ENCODE measurements around the gene PPP1R18. TPM values are rescaled to one million over a fixed set of nuclear protein-coding genes. Genes with fewer than 3 reads are reported as not detected.

Gene PPP1R18
- total and polyA plus RNA-seq, 2 experiments from 2014 or later: 11.3 to 12.0 TPM

DNA sequence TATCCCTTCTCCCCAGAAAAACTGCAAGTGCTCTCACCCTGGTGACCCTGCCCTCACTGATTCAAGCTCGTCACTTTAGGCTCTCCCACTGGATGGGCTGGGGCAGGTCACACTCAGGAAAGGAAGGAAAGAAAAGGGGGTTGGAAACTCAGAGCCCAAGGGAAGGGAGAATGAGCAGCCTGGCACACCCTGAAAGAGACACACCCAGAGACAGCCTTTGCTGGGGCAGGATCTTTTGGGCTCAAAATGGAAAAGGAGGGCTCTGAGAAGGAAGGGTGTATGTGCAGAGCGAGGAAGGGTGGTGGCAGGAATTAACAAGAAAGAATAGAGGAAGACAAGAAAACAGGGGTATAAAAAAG, 2.5 kb downstream of the PPP1R18 start:
- Histone ChIP-seq H3K27me3 (no peaks in the 10 kb centered on the region), H3K4me3 (no peak overlapping the region), H2AFZ (no peak overlapping the region), H4K20me1 (ENCODE audit: insufficient read depth, poor library complexity, severe bottlenecking) (peaks cover 4% of the 10 kb centered on the region), H3K79me2 (peaks cover 68% of the 10 kb centered on the region), H3K9me3 (ENCODE audit: low read depth) (no peaks in the 10 kb centered on the region), H3K9me2 (replicated peaks; ENCODE audit: insufficient read depth) (no peaks in the 10 kb centered on the region), H3K36me3 (replicated peaks; ENCODE audit: insufficient read depth, low read depth) (no peaks in the 10 kb centered on the region), H3K4me2 (peak overlapping the region; percentile 93), H3K27ac (peak overlapping the region; percentile 89), H3K4me1 (ENCODE audit: insufficient read depth) (peaks cover 46% of the 10 kb centered on the region)
- 55% methylated on average over 2 of the region's 2 CpGs for WGBS (ENCODE audit: low lambda C conversion rate, missing lambda C conversion rate)
- no peak for DNase-seq (ENCODE audit: low spot score)
- no peak for TF ChIP-seq EZH2phosphoT487 (IDR thresholded peaks at IDR 0.05; ENCODE audit: low read depth, severe bottlenecking, unreplicated experiment)
- TF ChIP-seq EZH2 (IDR thresholded peaks at IDR 0.05; ENCODE audit: borderline replicate concordance): no peak
- TF ChIP-seq, protein P1, sequence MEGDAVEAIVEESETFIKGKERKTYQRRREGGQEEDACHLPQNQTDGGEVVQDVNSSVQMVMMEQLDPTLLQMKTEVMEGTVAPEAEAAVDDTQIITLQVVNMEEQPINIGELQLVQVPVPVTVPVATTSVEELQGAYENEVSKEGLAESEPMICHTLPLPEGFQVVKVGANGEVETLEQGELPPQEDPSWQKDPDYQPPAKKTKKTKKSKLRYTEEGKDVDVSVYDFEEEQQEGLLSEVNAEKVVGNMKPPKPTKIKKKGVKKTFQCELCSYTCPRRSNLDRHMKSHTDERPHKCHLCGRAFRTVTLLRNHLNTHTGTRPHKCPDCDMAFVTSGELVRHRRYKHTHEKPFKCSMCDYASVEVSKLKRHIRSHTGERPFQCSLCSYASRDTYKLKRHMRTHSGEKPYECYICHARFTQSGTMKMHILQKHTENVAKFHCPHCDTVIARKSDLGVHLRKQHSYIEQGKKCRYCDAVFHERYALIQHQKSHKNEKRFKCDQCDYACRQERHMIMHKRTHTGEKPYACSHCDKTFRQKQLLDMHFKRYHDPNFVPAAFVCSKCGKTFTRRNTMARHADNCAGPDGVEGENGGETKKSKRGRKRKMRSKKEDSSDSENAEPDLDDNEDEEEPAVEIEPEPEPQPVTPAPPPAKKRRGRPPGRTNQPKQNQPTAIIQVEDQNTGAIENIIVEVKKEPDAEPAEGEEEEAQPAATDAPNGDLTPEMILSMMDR (IDR thresholded peaks at IDR 0.05; ENCODE audit: poor library complexity): no peak

DNA sequence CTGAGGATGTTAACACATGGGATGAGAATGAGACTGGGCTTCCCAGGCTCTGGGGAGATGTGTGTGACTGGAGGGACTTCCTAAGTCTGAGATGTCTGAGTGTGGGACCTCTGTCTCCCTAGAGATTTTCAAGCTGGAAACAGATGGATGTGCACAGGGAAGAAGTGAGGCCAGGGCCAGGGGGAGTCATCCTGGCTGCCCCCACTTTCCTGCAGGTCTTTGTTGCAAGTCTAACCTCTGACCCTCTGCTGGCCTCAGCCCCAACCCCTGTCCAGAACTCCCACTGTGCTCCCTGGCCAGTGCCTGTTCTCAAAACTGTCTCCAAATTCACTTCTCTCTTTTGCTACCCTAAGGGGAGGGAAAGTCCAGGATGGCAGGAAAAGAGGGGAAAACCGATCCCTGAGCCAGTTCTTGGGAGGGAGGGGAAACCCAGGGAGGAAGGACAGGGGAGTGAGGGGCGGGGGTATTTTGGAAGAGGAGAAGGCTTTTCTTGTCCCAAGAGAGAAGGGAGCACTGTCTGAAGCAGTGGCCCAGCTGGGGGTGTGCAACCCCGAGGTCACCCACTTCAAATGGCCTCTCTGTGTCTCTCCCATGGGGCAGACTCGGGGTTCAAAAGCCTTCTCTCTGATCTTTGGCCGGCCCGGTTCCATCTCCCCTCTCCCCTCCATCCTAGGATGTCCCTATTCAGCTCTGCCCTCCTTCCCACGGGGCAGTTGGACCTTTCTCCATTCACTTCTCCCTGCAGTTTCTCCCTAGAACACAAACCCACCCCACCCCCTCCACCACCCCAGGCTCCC, 3.1 kb downstream of the PPP1R18 start:
- peaks cover 66% of the 10 kb centered on the region for H3K79me2 ChIP-seq
- H3K4me2 ChIP-seq: peak overlapping the region; percentile 93
- H3K9me3 ChIP-seq (ENCODE audit: low read depth): no peaks in the 10 kb centered on the region
- WGBS (ENCODE audit: low lambda C conversion rate, missing lambda C conversion rate): 70% methylated on average over 5 of the region's 7 CpGs
- peaks cover 4% of the 10 kb centered on the region for H4K20me1 ChIP-seq (ENCODE audit: insufficient read depth, poor library complexity, severe bottlenecking)
- H3K36me3 ChIP-seq (replicated peaks; ENCODE audit: insufficient read depth, low read depth): no peaks in the 10 kb centered on the region
- peaks cover 46% of the 10 kb centered on the region for H3K4me1 ChIP-seq (ENCODE audit: insufficient read depth)
- H3K27ac ChIP-seq: peak overlapping the region; percentile 89
- DNase-seq (ENCODE audit: low spot score): no peak
- TF ChIP-seq EZH2phosphoT487 (IDR thresholded peaks at IDR 0.05; ENCODE audit: low read depth, severe bottlenecking, unreplicated experiment) (no peak), EZH2 (IDR thresholded peaks at IDR 0.05; ENCODE audit: borderline replicate concordance) (no peak)
- TF ChIP-seq, protein P1 (IDR thresholded peaks at IDR 0.05; ENCODE audit: poor library complexity): no peak
- H3K27me3 ChIP-seq: no peaks in the 10 kb centered on the region
- H2AFZ ChIP-seq: no peak overlapping the region
- H3K9me2 ChIP-seq (replicated peaks; ENCODE audit: insufficient read depth): no peaks in the 10 kb centered on the region
- H3K4me3 ChIP-seq: no peak overlapping the region

DNA sequence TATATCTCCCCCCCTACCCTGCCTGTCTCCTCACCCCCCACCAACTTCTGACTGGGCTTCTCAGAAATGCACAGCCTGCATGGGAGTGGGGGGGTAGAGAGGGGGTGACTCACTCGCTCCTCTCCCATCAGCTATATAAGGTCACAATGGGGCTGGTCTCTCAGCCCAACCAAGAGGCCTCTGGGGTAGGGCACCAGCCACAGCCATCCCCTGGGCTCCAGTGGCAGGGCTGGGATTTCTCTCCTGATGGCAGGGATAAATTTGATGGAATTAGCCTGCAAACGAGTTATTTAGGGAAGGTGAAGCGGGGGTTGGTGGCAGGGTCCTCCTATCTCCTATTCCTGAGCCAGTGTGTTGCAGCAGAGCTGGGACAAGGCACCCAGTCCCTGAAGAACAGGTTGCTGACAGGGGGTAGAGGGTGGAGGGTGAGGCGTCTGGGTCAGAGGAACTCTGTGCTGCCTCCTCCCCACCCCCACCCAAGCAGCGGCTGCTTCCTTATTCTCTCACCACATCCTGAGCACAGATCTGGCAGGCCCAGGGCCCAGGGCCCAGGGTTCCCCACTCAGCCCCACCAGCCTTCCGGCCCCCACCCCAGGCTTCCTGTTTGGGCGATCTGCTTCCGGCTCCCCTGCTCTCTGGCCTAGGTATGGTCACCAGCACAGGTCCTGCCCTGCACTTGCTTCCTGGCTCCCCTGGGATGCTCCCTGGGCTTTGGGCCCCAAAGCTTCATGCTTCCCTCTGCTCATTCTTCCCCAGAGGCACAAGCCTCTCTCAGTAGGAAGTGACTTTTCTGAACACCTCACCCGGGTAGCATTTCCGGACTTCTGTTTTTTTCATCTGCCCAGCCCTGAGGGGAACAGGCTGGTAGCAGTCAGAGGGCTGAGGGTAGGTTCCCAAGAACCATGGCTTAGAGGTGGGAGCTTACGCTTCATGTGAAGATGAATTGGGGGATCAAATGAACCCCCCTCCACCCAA, 4.0 kb downstream of the PPP1R18 start:
- Histone ChIP-seq H2AFZ (no peak overlapping the region), H3K4me3 (no peak overlapping the region), H3K9me3 (ENCODE audit: low read depth) (no peaks in the 10 kb centered on the region), H3K27me3 (no peaks in the 10 kb centered on the region), H3K9me2 (replicated peaks; ENCODE audit: insufficient read depth) (no peaks in the 10 kb centered on the region), H4K20me1 (ENCODE audit: insufficient read depth, poor library complexity, severe bottlenecking) (peaks cover 4% of the 10 kb centered on the region), H3K27ac (peak overlapping the region; percentile 89), H3K79me2 (peaks cover 58% of the 10 kb centered on the region), H3K36me3 (replicated peaks; ENCODE audit: insufficient read depth, low read depth) (no peaks in the 10 kb centered on the region), H3K4me1 (ENCODE audit: insufficient read depth) (peaks cover 38% of the 10 kb centered on the region), H3K4me2 (peak overlapping the region; percentile 93)
- WGBS (ENCODE audit: low lambda C conversion rate, missing lambda C conversion rate): 42% methylated on average over 11 of the region's 11 CpGs
- DNase-seq (ENCODE audit: low spot score): peak; percentile 76
- TF ChIP-seq EZH2phosphoT487 (IDR thresholded peaks at IDR 0.05; ENCODE audit: low read depth, severe bottlenecking, unreplicated experiment): no peak
- TF ChIP-seq, protein P1 (IDR thresholded peaks at IDR 0.05; ENCODE audit: poor library complexity): no peak
- no peak for TF ChIP-seq EZH2 (IDR thresholded peaks at IDR 0.05; ENCODE audit: borderline replicate concordance)

Data from hepatocyte (in vitro differentiated cells).